ENCODE measurements around the gene PARD3B.

DNA sequence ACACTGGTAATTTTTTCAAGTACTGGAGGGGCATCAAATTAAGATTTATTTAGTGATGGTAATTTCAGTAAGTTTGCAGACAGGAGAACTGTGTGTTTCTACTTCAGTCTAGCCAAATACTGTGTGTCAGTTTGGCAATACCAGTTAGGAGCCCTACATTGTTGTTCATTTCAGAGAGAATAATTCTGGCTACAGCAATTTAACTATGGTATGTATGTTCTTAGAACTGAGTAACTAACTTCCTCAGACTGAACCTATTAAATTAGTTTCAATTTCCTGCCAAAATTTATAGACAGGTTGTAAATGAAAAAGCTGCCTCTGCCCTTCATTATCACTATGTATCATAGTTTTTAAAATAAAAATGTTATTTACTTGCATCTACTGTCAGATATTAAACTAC is 332.4 kb downstream of the PARD3B start:
- no peak for TF ChIP-seq POLR2AphosphoS5 (IDR thresholded peaks at IDR 0.05; ENCODE audit: low read depth, low read length)
- no peak for TF ChIP-seq POLR2A (IDR thresholded peaks at IDR 0.05; ENCODE audit: low read depth, low read length)

All from GM12892 (cell line).